OCI-LY1 (cell line): ENCODE measurements around the gene SRSF2.
A peak's percentile ranks its signal among the peaks of the same experiment; 100 is the strongest.

ENCODE experiments used
- H2AFZ ChIP-seq: fragments of 200-600 bp; sonication (generic), shearing (Covaris generic); 2 replicates; pipeline ENCODE4 v1.6.0; 2014; ENCODE audit warnings: antibody characterized with exemption, mild to moderate bottlenecking, low read length
- H3F3A ChIP-seq: fragments of 200-600 bp; sonication (generic), shearing (Covaris generic); 2 replicates; pipeline ENCODE4 v1.6.0; 2014; ENCODE audit warnings: mild to moderate bottlenecking, antibody characterized with exemption, low read length, moderate library complexity; ENCODE audit not compliant: insufficient read depth
- H3K27ac ChIP-seq: fragments of 200-600 bp; sonication (generic); 2 replicates; pipeline ENCODE4 v1.5.1; 2014; ENCODE audit warnings: low read length, mixed run types, mild to moderate bottlenecking, low read depth; ENCODE audit not compliant: poor library complexity, severe bottlenecking
- H3K27me3 ChIP-seq: fragments of 200-600 bp; sonication (generic); 2 replicates; pipeline ENCODE4 v1.6.0; 2014; ENCODE audit warnings: antibody characterized with exemption, mild to moderate bottlenecking, low read length, moderate library complexity; ENCODE audit not compliant: insufficient read depth
- H3K36me3 ChIP-seq: fragments of 200-600 bp; sonication (generic); 2 replicates; pipeline ENCODE4 v1.6.1; 2014; ENCODE audit warnings: mild to moderate bottlenecking, antibody characterized with exemption, low read length, moderate library complexity, mixed read lengths; ENCODE audit not compliant: insufficient read depth
- H3K4me1 ChIP-seq: fragments of 200-600 bp; sonication (generic); 2 replicates; pipeline ENCODE4 v1.5.1; 2014; ENCODE audit warnings: mild to moderate bottlenecking, low read length, moderate library complexity; ENCODE audit not compliant: insufficient read depth, severe bottlenecking
- H3K4me2 ChIP-seq: fragments of 200-600 bp; sonication (generic), shearing (Covaris generic); 2 replicates; pipeline ENCODE4 v1.6.1; 2014; ENCODE audit warnings: low read length
- H3K4me3 ChIP-seq: fragments of 200-600 bp; sonication (generic); 2 replicates; pipeline ENCODE4 v1.5.1; 2014; ENCODE audit warnings: low read length, low read depth, mild to moderate bottlenecking, mixed read lengths; ENCODE audit not compliant: poor library complexity, severe bottlenecking
- H3K79me2 ChIP-seq: fragments of 200-600 bp; shearing (Covaris generic); 2 replicates; pipeline ENCODE4 v1.6.1; 2016; ENCODE audit warnings: mixed run types, low read length, mixed read lengths; ENCODE audit not compliant: insufficient read depth
- H3K9ac ChIP-seq: fragments of 200-600 bp; sonication (generic), shearing (Covaris generic); 2 replicates; pipeline ENCODE4 v1.6.1; 2014; ENCODE audit warnings: mild to moderate bottlenecking, low read length, mixed read lengths
- H3K9me2 ChIP-seq: fragments of 200-600 bp; sonication (generic), shearing (Covaris generic); 2 replicates; pipeline ENCODE4 v1.6.1; 2014; ENCODE audit warnings: low read depth, mild to moderate bottlenecking, low read length, mixed read lengths
- H3K9me3 ChIP-seq: fragments of 200-600 bp; shearing (Covaris generic); 2 replicates; pipeline ENCODE4 v1.6.1; 2014; ENCODE audit warnings: low read length, mixed read lengths
- H4K20me1 ChIP-seq: fragments of 200-600 bp; sonication (generic), shearing (Covaris generic); 2 replicates; pipeline ENCODE4 v1.6.0; 2016; ENCODE audit warnings: mild to moderate bottlenecking, low read length; ENCODE audit not compliant: insufficient read depth
- CTCF ChIP-seq: fragments of 200-600 bp; sonication (generic), shearing (Covaris generic); IDR thresholded peaks from 2 replicates; pipeline ENCODE4 v1.5.1; 2017; ENCODE audit warnings: mild to moderate bottlenecking, antibody characterized with exemption, low read length, moderate library complexity, mixed read lengths
- EZH2 ChIP-seq: fragments of 200-600 bp; sonication (generic), shearing (Covaris generic); IDR thresholded peaks from 2 replicates; pipeline ENCODE4 v1.8.0; 2017; ENCODE audit warnings: borderline replicate concordance, mixed run types, mild to moderate bottlenecking, antibody characterized with exemption, low read length, moderate library complexity, mixed read lengths

The SRSF2 gene

GRCh38 chr17:76737082-76737675, at the start of gene SRSF2:
TSS of gene SRSF2 (minus strand) at chr17:76737331. CDS start at chr17:76737160, 171 bp downstream.
- H3K27ac ChIP-seq = peak within 1 kb of the TSS; percentile 96
- H2AFZ ChIP-seq = no peak within 1 kb of the TSS
- peaks cover 43% of the 10 kb centered on the region for H3K79me2 ChIP-seq
- H3K4me3 ChIP-seq = peak within 1 kb of the TSS; percentile 96
- peak within 1 kb of the TSS; percentile 95 for H3K4me2 ChIP-seq
- no peaks in the 10 kb centered on the region for H3K9me3 ChIP-seq
- H3K9me2 ChIP-seq = no peaks in the 10 kb centered on the region
- TF ChIP-seq EZH2 = no peak
- no peak for TF ChIP-seq CTCF
- H3K9ac ChIP-seq = peak within 1 kb of the TSS; percentile 100
- H4K20me1 ChIP-seq = no peaks in the 10 kb centered on the region
- no peaks in the 10 kb centered on the region for H3K27me3 ChIP-seq
- peaks cover 57% of the 10 kb centered on the region for H3K36me3 ChIP-seq
- peaks cover 61% of the 10 kb centered on the region for H3K4me1 ChIP-seq
- H3F3A ChIP-seq = peaks cover 24% of the 10 kb centered on the region

- peaks cover 27% of the 10 kb centered on the region for H3K4me1 ChIP-seq
- no peaks in the 10 kb centered on the region for H3K9me3 ChIP-seq
- no peak overlapping the region for H3K9ac ChIP-seq
- H3K4me3 ChIP-seq = no peak overlapping the region
- H3K9me2 ChIP-seq = no peaks in the 10 kb centered on the region
- H3K27me3 ChIP-seq = no peaks in the 10 kb centered on the region
- no peaks in the 10 kb centered on the region for H4K20me1 ChIP-seq
- H3K27ac ChIP-seq = peak overlapping the region; percentile 74
- peaks cover 10% of the 10 kb centered on the region; the same call in 1 of the 2 replicates for H3K36me3 ChIP-seq
- no peak overlapping the region for H3K4me2 ChIP-seq
- H3K79me2 ChIP-seq = no peaks in the 10 kb centered on the region
- H3F3A ChIP-seq = no peaks in the 10 kb centered on the region
- TF ChIP-seq EZH2 (no peak), CTCF (no peak)
- H2AFZ ChIP-seq = no peak overlapping the region
Measured at GRCh38 chr17:76784926-76785325, 47.8 kb upstream of the SRSF2 start.

- no peaks in the 10 kb centered on the region for H3F3A ChIP-seq
- TF ChIP-seq CTCF (no peak), EZH2 (no peak)
- no peaks in the 10 kb centered on the region for H3K9me2 ChIP-seq
- H3K4me1 ChIP-seq = peaks cover 24% of the 10 kb centered on the region
- H4K20me1 ChIP-seq = no peaks in the 10 kb centered on the region
- peak overlapping the region; percentile 35 for H3K4me2 ChIP-seq
- no peaks in the 10 kb centered on the region for H3K79me2 ChIP-seq
- no peak overlapping the region for H3K9ac ChIP-seq
- H3K4me3 ChIP-seq = no peak overlapping the region
- peak overlapping the region; percentile 74 for H3K27ac ChIP-seq
- no peak overlapping the region for H2AFZ ChIP-seq
- peaks cover 12% of the 10 kb centered on the region for H3K36me3 ChIP-seq
- H3K9me3 ChIP-seq = no peaks in the 10 kb centered on the region
- no peaks in the 10 kb centered on the region for H3K27me3 ChIP-seq
Measured at GRCh38 chr17:76783146-76783545, 46.0 kb upstream of the SRSF2 start.
